A549 (cell line): ENCODE results near the gene SHF. TPM values are rescaled to one million over a fixed set of nuclear protein-coding genes. Genes with fewer than 3 reads are reported as not detected.
A peak's percentile ranks its signal among the peaks of the same experiment; 100 is the strongest.
"Not testable (repeated sequence)": the region's sequence is repeated elsewhere in the genome, so short reads cannot be mapped to it uniquely, and the experiment has no call there.

Experiments
- ATAC-seq, 2 experiments: fragments of 200-7000 bp in 1 of 2; fragments of >200 bp in 1 of 2; cut with Nextera tagmentation in 1 of 2; cut with Tn5 transposase in 1 of 2; 3 replicates each; pipeline versions ENCODE4 v1.8.0 to v1.9.1; 2018 to 2020; ENCODE audit warnings: mild to moderate bottlenecking in 1 of 2, moderate library complexity in 1 of 2
- CTCF ChIA-PET: fragments of 300-600 bp; sonication (Branson Sonifier 250); formaldehyde crosslinking; extraction: SDS; loops from one replicate; lab custom pipeline; 2021; ENCODE audit warnings: antibody characterized with exemption, inconsistent platforms; lab: Yijun Ruan, JAX
- POLR2A ChIA-PET: fragments of 350-600 bp; formaldehyde crosslinking; extraction: SDS; loops from one replicate; lab custom pipeline; 2021; ENCODE audit warnings: antibody characterized with exemption, inconsistent platforms; lab: Yijun Ruan, JAX
- DNase-seq, 2 experiments: peaks; one replicate each; pipeline versions ENCODE4 v3.0.0 to v3.0.0-alpha.2; 2011 to 2016; ENCODE audit warnings: low read depth in 1 of 2, low spot score in 1 of 2
- FAIRE-seq: peaks from 2 replicates; lab custom pipeline; 2011; peaks lifted over from hg19 to GRCh38; lab: Jason Lieb, UNC
- H3K27ac ChIP-seq, 2 experiments: fragments of >200 bp; sonication (Bioruptor Twin); formaldehyde crosslinking; 3 replicates each; pipeline ENCODE4 v1.5.1; 2016 to 2017
- H3K4me1 ChIP-seq: fragments of >200 bp; sonication (Bioruptor Twin); formaldehyde crosslinking; 3 replicates; pipeline ENCODE4 v1.6.1; 2016
- H3K4me2 ChIP-seq: fragments of >200 bp; sonication (Bioruptor Twin); formaldehyde crosslinking; 3 replicates; pipeline ENCODE4 v1.6.1; 2016
- H3K4me3 ChIP-seq: fragments of >200 bp; sonication (Bioruptor Twin); formaldehyde crosslinking; 3 replicates; pipeline ENCODE4 v1.5.1; 2016
- H3K9me3 ChIP-seq: fragments of >200 bp; sonication (Bioruptor Twin); formaldehyde crosslinking; 3 replicates; pipeline ENCODE4 v1.6.1; 2016
- EHMT2 ChIP-seq: fragments of 200-600 bp; sonication (generic); IDR thresholded peaks from 2 replicates; pipeline ENCODE4 v1.6.1; 2016; ENCODE audit warnings: antibody characterized with exemption, low read depth, mild to moderate bottlenecking, moderate library complexity
- EP300 ChIP-seq, 2 experiments: fragments of >200 bp; sonication (Bioruptor Twin); formaldehyde crosslinking; IDR thresholded peaks; 2 replicates in 1 of 2; 3 replicates in 1 of 2; pipeline ENCODE4 v1.6.1; 2016 to 2017
- FOSL2 ChIP-seq, 2 experiments: fragments of 450-650 bp in 1 of 2; fragments of >200 bp in 1 of 2; sonication (Bioruptor Twin) in 1 of 2; formaldehyde crosslinking; IDR thresholded peaks; 2 replicates each; pipeline versions ENCODE4 v1.5.0 to v1.6.1; 2016 to 2020; ENCODE audit warnings: mild to moderate bottlenecking in 1 of 2, moderate library complexity in 1 of 2
- HES2 ChIP-seq: fragments of >200 bp; sonication (Bioruptor Twin); formaldehyde crosslinking; IDR thresholded peaks from 2 replicates; pipeline ENCODE4 v1.6.1; 2016
- HOXA7 ChIP-seq: fragments of 250-450 bp; sonication (Bioruptor Pico); IDR thresholded peaks from 2 replicates; pipeline ENCODE4 v1.5.0; 2020; ENCODE audit warnings: mild to moderate bottlenecking, moderate library complexity
- HOXB13 ChIP-seq: fragments of 250-450 bp; sonication (Bioruptor Pico); IDR thresholded peaks from 2 replicates; pipeline ENCODE4 v1.5.0; 2020; ENCODE audit warnings: low read depth, mild to moderate bottlenecking, moderate library complexity
- MAX ChIP-seq: IDR thresholded peaks from 2 replicates; pipeline ENCODE4 v1.6.1; 2012
- MAZ ChIP-seq: fragments of 150-350 bp; IDR thresholded peaks from 2 replicates; pipeline ENCODE4 v1.6.1; 2014; ENCODE audit warnings: antibody characterized with exemption, low read depth, low read length, borderline replicate concordance
- NPAS2 ChIP-seq: fragments of 250-450 bp; sonication (Bioruptor Pico); IDR thresholded peaks from 2 replicates; pipeline ENCODE4 v1.8.0; 2022; ENCODE audit warnings: mild to moderate bottlenecking, moderate library complexity, borderline replicate concordance
- PHF8 ChIP-seq: fragments of 200-600 bp; sonication (generic); IDR thresholded peaks from 2 replicates; pipeline ENCODE4 v1.6.1; 2016; ENCODE audit warnings: low read depth, mild to moderate bottlenecking, antibody characterized with exemption, moderate library complexity, borderline replicate concordance
- POLR2A ChIP-seq: IDR thresholded peaks from 2 replicates; pipeline ENCODE4 v1.6.1; 2012; ENCODE audit warnings: mild to moderate bottlenecking, low read length
- RCOR1 ChIP-seq: fragments of 150-350 bp; IDR thresholded peaks from 2 replicates; pipeline ENCODE4 v1.6.1; 2014; ENCODE audit warnings: antibody characterized with exemption, low read length, low read depth
- RNF2 ChIP-seq: fragments of 200-600 bp; sonication (generic); IDR thresholded peaks from 2 replicates; pipeline ENCODE4 v1.6.1; 2016; ENCODE audit warnings: low read depth, mild to moderate bottlenecking, antibody characterized with exemption, moderate library complexity, borderline replicate concordance
- SREBF2 ChIP-seq: fragments of 450-650 bp; IDR thresholded peaks from 2 replicates; pipeline ENCODE4 v1.6.1; 2014; ENCODE audit warnings: mild to moderate bottlenecking, moderate library complexity
- TFCP2L1 ChIP-seq: fragments of 250-450 bp; sonication (Bioruptor Pico); IDR thresholded peaks from 2 replicates; pipeline ENCODE4 v1.5.0; 2021; ENCODE audit warnings: mild to moderate bottlenecking
- TP53 ChIP-seq: fragments of 250-450 bp; sonication (Bioruptor Pico); IDR thresholded peaks from 2 replicates; pipeline ENCODE4 v1.5.0; 2021; ENCODE audit warnings: mild to moderate bottlenecking, moderate library complexity
- ZFP36 ChIP-seq: fragments of 450-650 bp; IDR thresholded peaks from 2 replicates; pipeline ENCODE4 v1.6.1; 2014; ENCODE audit warnings: borderline replicate concordance; ENCODE audit not compliant: partially characterized antibody
- ZNF302 ChIP-seq: fragments of 250-450 bp; sonication (Bioruptor Pico); IDR thresholded peaks from 2 replicates; pipeline ENCODE4 v1.9.0; 2021; ENCODE audit warnings: inconsistent platforms, mild to moderate bottlenecking, moderate library complexity
- WGBS: methylation state at CpG from one replicate; pipeline ENCODE4 v1.1.6; 2017; ENCODE audit errors: missing lambda C conversion rate; 5-methylcytosine and 5-hydroxymethylcytosine counted together
- polyA minus RNA-seq: library from RNA; depleted of rRNA, polyadenylated mRNA; stranded (reverse); fragments of >200 nt; gene quantifications from 2 replicates; pipeline ENCODE4 v1.2.3, GENCODE V29; 2011; rRNA and poly(A)+ RNA removed
- polyA plus RNA-seq, 4 experiments: library from polyadenylated mRNA; depleted of rRNA in 3 of 4; stranded (reverse); fragments of >200 nt; fragmentation: RNase III in 1 of 4; extraction: RNeasy Plus Mini Kit Qiagen cat#74134 plus additional on column Dnase treatment in 1 of 4; gene quantifications; 2 replicates in 3 of 4; 3 replicates in 1 of 4; pipeline ENCODE4 v1.2.3, GENCODE V29; 2011 to 2017

The SHF gene
- polyA plus RNA-seq (2011; rRNA removed) (0.36 and 0.62 TPM in 2 replicates), polyA plus RNA-seq (2017; fragmentation: RNase III; extraction: RNeasy Plus Mini Kit Qiagen cat#74134 plus additional on column Dnase treatment) (0.85 to 1.1 TPM (median 1.1 TPM) in 3 replicates), polyA minus RNA-seq (2.3 and 2.7 TPM in 2 replicates)
- 0.53 and 0.65 TPM in 2 replicates for polyA plus RNA-seq (2012; cell fraction: cytosol; rRNA removed)
- 0.95 and 1.8 TPM in 2 replicates for polyA plus RNA-seq (2012; cell fraction: nucleus; rRNA removed)

DNA sequence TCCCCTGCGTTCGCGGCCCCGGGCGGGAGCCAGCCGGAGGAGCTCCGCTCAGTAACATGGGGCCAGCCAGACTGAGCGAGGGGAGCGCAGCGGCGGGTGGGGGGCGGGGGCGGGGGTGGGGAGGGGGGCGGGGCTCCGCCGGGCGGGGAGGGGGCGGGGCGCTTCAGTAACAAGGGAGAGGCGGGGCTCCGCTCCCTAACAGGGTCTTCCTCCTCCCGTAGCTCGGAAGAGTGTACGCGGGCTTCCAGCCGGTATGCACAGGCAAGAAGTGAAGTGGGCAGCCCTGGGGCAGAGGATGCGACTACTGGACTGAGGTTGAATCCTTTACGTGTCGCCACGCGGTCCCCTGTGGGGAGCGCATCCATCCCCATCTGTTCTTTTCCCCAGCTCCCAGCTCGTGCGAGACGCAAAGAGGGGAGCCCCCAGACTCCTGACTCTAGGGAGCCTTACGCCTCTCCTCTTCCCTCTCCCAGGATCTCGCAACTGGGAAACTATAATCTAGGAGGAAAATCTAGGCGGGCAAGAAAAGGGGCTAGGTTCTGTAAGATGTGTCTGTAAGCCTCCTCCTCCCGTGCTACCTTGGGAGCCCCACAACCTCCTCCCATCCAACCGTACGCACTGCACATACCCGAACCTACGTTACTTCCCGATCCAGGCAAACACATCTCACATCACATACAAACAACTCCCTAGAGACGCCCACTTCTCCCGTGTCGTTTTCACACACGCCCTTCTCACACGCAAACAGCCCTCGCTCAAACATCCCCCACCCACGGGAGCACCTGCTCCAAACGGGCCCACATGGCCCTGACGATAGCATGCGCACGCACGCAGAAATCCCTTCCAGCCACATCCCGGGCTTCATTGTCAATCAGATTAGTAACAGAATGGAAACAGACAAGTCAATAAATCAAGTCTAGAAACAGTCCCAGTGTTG, at the start of gene SHF:
SHF (minus strand) TSS at position 73 of the 937 bp plus-strand sequence; CDS start at position 58, 15 bp downstream.
- H3K4me3 ChIP-seq: peak within 1 kb of the TSS; percentile 52
- CTCF ChIA-PET: interaction anchor here (3.0 kb wide), 1 partner anchor 20 kb away, joined by 10 read pairs; no protein-coding TSS in a partner anchor
- POLR2A ChIA-PET: interaction anchor here (0.7 to 0.8 kb wide), 2 partner anchors 12 to 214 kb away, joined by 3 to 4 read pairs; a partner anchor contains a TSS
- ATAC-seq: peak; percentile 54 to 80; a peak in 5 of 6 replicates
- WGBS: 18% methylated on average over 21 of the region's 57 CpGs
- H3K9me3 ChIP-seq: no peaks in the 10 kb centered on the region
- peaks cover 6% of the 10 kb centered on the region; the same call in 1 of the 3 replicates for H3K4me1 ChIP-seq
- peak within 1 kb of the TSS; percentile 93 for H3K4me2 ChIP-seq
- no peak for FAIRE-seq
- DNase-seq: peak; percentile 18 to 20
- H3K27ac ChIP-seq: peak within 1 kb of the TSS; percentile 77 to 87
- TF ChIP-seq POLR2A (no peak), ZFP36 (no peak), MAZ (no peak), EHMT2 (no peak), TFCP2L1 (CRISPR knock-in tag) (no peak)
- TF ChIP-seq, all 56 proteins: peak for 0

GRCh38 chr15:45236806-45237205, 49.0 kb upstream of the SHF start:
- H3K4me1 ChIP-seq, H3K4me3 ChIP-seq, POLR2A ChIA-PET, H3K4me2 ChIP-seq, ATAC-seq, H3K27ac ChIP-seq, DNase-seq, FAIRE-seq: not testable (repeated sequence)
- WGBS: 28% methylated on average over 6 of the region's 6 CpGs
- H3K9me3 ChIP-seq: peaks cover 15% of the 10 kb centered on the region; the same call in 2 of the 3 replicates
- CTCF ChIA-PET: interaction anchor here (0.6 kb wide), 1 partner anchor 39 kb away, joined by 3 read pairs; no protein-coding TSS in a partner anchor

DNA sequence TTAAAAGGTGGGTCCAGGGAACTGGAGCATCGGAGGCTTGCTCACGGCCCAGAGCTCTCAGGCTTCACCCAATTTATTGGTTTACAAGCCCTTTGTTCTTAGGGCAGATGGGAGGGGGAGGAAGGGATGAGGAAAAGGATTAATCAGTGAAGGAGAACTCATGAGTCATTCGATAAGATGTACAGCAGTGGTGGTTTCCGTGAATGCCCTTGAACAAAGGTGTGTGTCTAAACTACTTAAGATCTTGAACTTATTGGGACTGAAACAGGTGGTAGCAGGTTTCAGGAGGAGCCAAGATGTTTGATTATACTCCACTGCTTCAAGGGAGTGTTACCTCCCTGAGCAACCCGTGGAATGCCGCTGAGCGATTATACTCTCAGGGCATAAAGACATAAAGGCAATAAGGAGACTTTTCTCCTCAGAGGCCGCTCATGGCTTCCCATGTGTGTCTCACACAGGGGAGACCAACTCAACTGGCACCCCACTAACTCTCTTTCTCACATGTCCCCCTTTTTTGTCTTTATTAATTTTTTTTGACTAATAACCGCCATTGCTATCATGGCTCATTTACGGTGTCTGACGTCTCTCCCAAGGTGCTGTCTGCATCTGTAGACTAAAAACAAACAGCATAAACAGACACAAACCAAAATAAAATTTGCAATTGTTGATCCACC, 46.9 kb upstream of the SHF start:
- CTCF ChIA-PET: interaction anchor here (1.6 kb wide), 1 partner anchor 30 kb away, joined by 4 read pairs; no protein-coding TSS in a partner anchor

More for the DNA sequence above, 46.9 kb upstream of the SHF start:
- no peak for ATAC-seq
- DNase-seq: no peak
- no peak overlapping the region for H3K4me2 ChIP-seq
- TF ChIP-seq MAZ (no peak), RCOR1 (no peak), TP53 (no peak), POLR2A (no peak), NPAS2 (CRISPR knock-in tag) (no peak), HOXA7 (no peak), EP300 (IDR thresholded peaks at IDR 0.05) (no peak), ZFP36 (no peak), RNF2 (no peak), FOSL2 (IDR thresholded peaks at IDR 0.05) (no peak), FOSL2 (CRISPR knock-in tag; IDR thresholded peaks at IDR 0.05) (no peak), ZNF302 (CRISPR knock-in tag) (no peak), PHF8 (no peak), HES2 (no peak), SREBF2 (no peak), MAX (no peak), HOXB13 (no peak)
- TF ChIP-seq, all 56 proteins: peak for 0
- WGBS: 24% methylated on average over 11 of the region's 11 CpGs
- no peak overlapping the region for H3K27ac ChIP-seq
- H3K4me3 ChIP-seq: no peak overlapping the region
- peaks cover 3% of the 10 kb centered on the region; the same call in 1 of the 3 replicates for H3K9me3 ChIP-seq
- no peak for FAIRE-seq
- POLR2A ChIA-PET: no interaction called here
- H3K4me1 ChIP-seq: no peaks in the 10 kb centered on the region
